Peyer's patch (tissue), 4 donors: ENCODE results near the gene PPP2R5C. TPM values are rescaled to one million over a fixed set of nuclear protein-coding genes. Genes with fewer than 3 reads are reported as not detected.
"Not testable (repeated sequence)": the region's sequence is repeated elsewhere in the genome, so short reads cannot be mapped to it uniquely, and the experiment has no call there.

Experiments used
- DNase-seq, 3 donors: peaks; one replicate each; pipeline ENCODE4 v3.0.0-alpha.2; 2017 to 2019
- H3K27ac ChIP-seq, 4 donors: fragments of 200-600 bp; sonication (generic); one replicate each; pipeline ENCODE4 v1.5.1; 2016 to 2019
- H3K27me3 ChIP-seq, 2 donors: fragments of 200-600 bp; sonication (generic); one replicate each; pipeline ENCODE4 v1.5.1; 2019
- H3K36me3 ChIP-seq, 3 donors: fragments of 200-600 bp; sonication (generic); one replicate each; pipeline ENCODE4 v1.5.1; 2016 to 2019
- H3K4me1 ChIP-seq, 4 donors: fragments of 200-600 bp; sonication (generic); one replicate each; pipeline ENCODE4 v1.5.1; 2016 to 2019
- H3K4me3 ChIP-seq, 4 donors: fragments of 200-600 bp; sonication (generic); 1 replicate in 3 of 4; 2 replicates in 1 of 4; pipeline ENCODE4 v1.5.1; 2016 to 2019; ENCODE audit warnings: mild to moderate bottlenecking in 1 of 4
- H3K9me3 ChIP-seq, 4 donors: fragments of 200-600 bp; sonication (generic); one replicate each; pipeline ENCODE4 v1.5.1; 2016 to 2019; ENCODE audit warnings: mild to moderate bottlenecking in 1 of 4
- CTCF ChIP-seq, 6 experiments: fragments of 450-650 bp in 4 of 6; fragments of 200-600 bp in 2 of 6; sonication (generic) in 1 of 6; IDR thresholded peaks; one replicate each; pipeline ENCODE4 v1.5.1; 2017 to 2019; ENCODE audit warnings: antibody characterized with exemption in 6 of 6, mild to moderate bottlenecking in 3 of 6, moderate library complexity in 1 of 6
- POLR2A ChIP-seq, 2 donors: fragments of 450-650 bp; IDR thresholded peaks; one replicate each; pipeline ENCODE4 v1.5.1; 2017; ENCODE audit warnings: antibody characterized with exemption in 2 of 2, mild to moderate bottlenecking in 2 of 2, moderate library complexity in 2 of 2
- total RNA-seq, 4 donors: library from RNA; depleted of rRNA; stranded (reverse); fragments of >200 nt; gene quantifications; one replicate each; pipeline ENCODE4 v1.1.0, GENCODE V29; 2016

The PPP2R5C gene
- total RNA-seq, 4 donors from 2014 or later, result 87.6 to 137 (median 91.9) TPM

- no peak for TF ChIP-seq POLR2A (IDR thresholded peaks at IDR 0.05)
- TF ChIP-seq CTCF (IDR thresholded peaks at IDR 0.05), result no peak
- Histone ChIP-seq H3K4me1 (peaks cover 0 to 5% (median 0%) of the 10 kb centered on the region in 4 donors), H3K9me3 (no peaks in the 10 kb centered on the region), H3K27ac (peak overlapping the region in 2 of 4 donors; percentile 22 to 38), H3K36me3 (no peaks in the 10 kb centered on the region), H3K27me3 (no peaks in the 10 kb centered on the region), H3K4me3 (no peak overlapping the region)
- DNase-seq, result no peak
Measured at GRCh38 chr14:101790232-101790631, 28.7 kb downstream of the PPP2R5C start.

- Histone ChIP-seq H3K36me3 (no peaks in the 10 kb centered on the region), H3K9me3 (no peaks in the 10 kb centered on the region), H3K27ac (peak overlapping the region in 3 of 4 donors; percentile 2 to 60 (median 19)), H3K27me3 (no peaks in the 10 kb centered on the region), H3K4me3 (peak overlapping the region in 2 of 4 donors; percentile 1 to 18), H3K4me1 (peaks cover 0 to 5% (median 0%) of the 10 kb centered on the region in 4 donors)
- TF ChIP-seq CTCF (IDR thresholded peaks at IDR 0.05) (no peak), POLR2A (IDR thresholded peaks at IDR 0.05) (no peak)
- DNase-seq, result no peak
Measured at GRCh38 chr14:101791919-101792572, 30.5 kb downstream of the PPP2R5C start.

GRCh38 chr14:101796016-101796415 is 34.5 kb downstream of the PPP2R5C start:
- Histone ChIP-seq H3K4me3 (no peak overlapping the region), H3K27me3 (no peaks in the 10 kb centered on the region), H3K9me3 (no peaks in the 10 kb centered on the region), H3K36me3 (no peaks in the 10 kb centered on the region), H3K27ac (peak overlapping the region in 1 of 4 donors; percentile 74), H3K4me1 (peaks cover 0 to 5% (median 0%) of the 10 kb centered on the region in 4 donors)
- DNase-seq, result no peak
- TF ChIP-seq CTCF (IDR thresholded peaks at IDR 0.05) (no peak), POLR2A (IDR thresholded peaks at IDR 0.05) (no peak)

DNA sequence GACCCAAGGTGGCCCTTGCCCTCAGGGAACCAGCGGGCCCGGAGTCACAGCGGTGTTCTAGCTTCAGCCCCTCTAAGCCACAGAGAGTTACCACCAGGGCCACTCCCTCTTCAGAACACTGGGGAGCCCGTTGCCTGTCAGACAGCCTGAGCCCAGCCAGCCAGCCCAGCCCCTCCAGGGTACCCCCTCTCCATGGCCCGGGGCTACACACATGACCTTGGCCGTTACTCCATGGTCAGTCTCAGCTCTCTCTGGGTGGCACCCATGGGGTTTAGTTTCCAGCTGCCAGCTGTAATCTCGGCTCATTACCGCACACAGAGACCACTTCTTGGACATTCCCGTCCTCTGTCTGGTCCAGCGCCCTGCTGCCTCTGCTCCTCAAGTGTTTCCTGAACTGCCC is 35.0 kb downstream of the PPP2R5C start:
- TF ChIP-seq POLR2A (IDR thresholded peaks at IDR 0.05) (no peak), CTCF (IDR thresholded peaks at IDR 0.05) (no peak)
- H3K27me3 ChIP-seq, result no peaks in the 10 kb centered on the region
- peaks cover 0 to 5% (median 0%) of the 10 kb centered on the region in 4 donors for H3K4me1 ChIP-seq
- no peak overlapping the region for H3K4me3 ChIP-seq
- peak overlapping the region in 1 of 4 donors; percentile 74 for H3K27ac ChIP-seq
- H3K36me3 ChIP-seq, result no peaks in the 10 kb centered on the region
- DNase-seq, result no peak
- H3K9me3 ChIP-seq, result no peaks in the 10 kb centered on the region

DNA sequence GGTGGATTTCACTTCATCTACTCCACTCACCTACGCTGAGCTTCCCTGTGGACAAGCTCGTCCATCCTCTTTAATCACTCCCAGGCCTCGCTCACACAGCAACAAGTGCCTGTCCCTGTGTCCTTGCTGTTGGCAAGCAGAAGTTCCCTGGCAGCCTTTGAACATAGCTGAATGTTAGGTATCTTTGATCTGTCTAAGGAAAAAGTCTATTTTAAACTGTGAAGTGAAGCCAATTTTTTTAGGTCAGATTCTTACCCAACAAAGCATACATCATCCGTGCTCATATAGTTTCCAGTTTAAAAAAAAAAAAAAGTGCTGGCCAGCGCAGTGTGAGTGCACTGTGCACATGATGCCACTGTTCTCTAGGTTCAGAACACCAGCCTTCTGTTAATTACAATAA is 36.3 kb downstream of the PPP2R5C start:
- Histone ChIP-seq H3K27ac (peak overlapping the region in 1 of 4 donors; percentile 74), H3K27me3 (no peaks in the 10 kb centered on the region), H3K4me1 (peaks cover 0 to under 1% (median 0%) of the 10 kb centered on the region in 4 donors), H3K4me3 (no peak overlapping the region), H3K36me3 (no peaks in the 10 kb centered on the region), H3K9me3 (no peaks in the 10 kb centered on the region)
- TF ChIP-seq POLR2A (IDR thresholded peaks at IDR 0.05) (no peak), CTCF (IDR thresholded peaks at IDR 0.05) (no peak)
- DNase-seq, result no peak

- DNase-seq, H3K9me3 ChIP-seq, H3K4me1 ChIP-seq, H3K4me3 ChIP-seq, H3K27me3 ChIP-seq, H3K27ac ChIP-seq, H3K36me3 ChIP-seq: not testable (repeated sequence)
Measured at GRCh38 chr14:101804373-101804772, 42.9 kb downstream of the PPP2R5C start.

GRCh38 chr14:101806252-101806651 is 44.7 kb downstream of the PPP2R5C start:
- not testable (repeated sequence) for H3K9me3 ChIP-seq, H3K4me3 ChIP-seq, H3K4me1 ChIP-seq, H3K36me3 ChIP-seq, DNase-seq, H3K27me3 ChIP-seq, H3K27ac ChIP-seq
